Measurements from ENCODE around the gene EVL.

DNA sequence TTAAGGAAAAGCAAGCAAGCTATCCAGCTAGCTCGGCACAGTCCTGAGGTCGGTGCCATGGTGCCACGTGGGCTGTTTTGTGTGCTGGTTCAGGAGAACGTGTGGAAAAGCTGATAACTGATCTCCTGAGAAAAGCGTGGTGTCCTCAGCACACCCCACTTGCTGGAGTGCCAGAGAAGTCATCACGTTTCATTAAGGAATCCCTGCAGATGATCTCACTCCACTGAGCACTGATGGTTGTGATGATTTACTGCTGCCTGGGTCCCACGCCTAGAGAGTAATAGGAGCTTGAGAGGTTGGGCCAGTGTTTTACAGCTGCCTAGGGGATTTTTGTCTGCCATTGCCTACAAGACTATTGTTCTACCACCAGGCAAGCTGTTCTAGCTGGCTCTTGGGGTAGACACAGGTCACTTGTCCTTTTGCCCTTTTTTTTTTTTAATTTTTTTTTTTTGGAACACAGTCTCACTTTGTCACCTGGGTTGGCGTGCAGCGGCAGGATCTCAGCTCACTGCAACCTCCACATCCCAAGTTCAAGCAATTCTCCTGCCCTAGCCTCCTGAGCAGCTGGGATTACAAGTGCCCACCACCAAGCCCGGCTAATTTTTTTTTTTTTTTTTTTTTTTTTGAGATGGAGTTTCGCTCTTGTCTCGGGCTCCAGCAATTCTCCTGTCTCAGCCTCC, 42.3 kb upstream of the EVL start:
- TF ChIP-seq GATA3 (IDR thresholded peaks at IDR 0.05; ENCODE audit: low read depth, low read length) (no peak), GATA2 (IDR thresholded peaks at IDR 0.05; ENCODE audit: low read depth, low read length) (no peak)
